GM12878 (cell line): ENCODE data around the gene NPR2. TPM values are rescaled to one million over a fixed set of nuclear protein-coding genes. Genes with fewer than 3 reads are reported as not detected.

Experiments
- CEBPB ChIP-seq, 2 experiments: fragments of 150-350 bp in 1 of 2; IDR thresholded peaks; 2 replicates each; pipeline ENCODE4 v1.6.1; 2012 to 2014; ENCODE audit warnings: low read depth in 2 of 2, low read length in 2 of 2, borderline replicate concordance in 1 of 2, inconsistent platforms in 1 of 2
- CHD1 ChIP-seq: IDR thresholded peaks from 2 replicates; pipeline ENCODE4 v1.6.1; 2012; ENCODE audit warnings: low read depth, low read length, improper control_type of control experiment
- FOXK2 ChIP-seq: fragments of 450-650 bp; IDR thresholded peaks from 2 replicates; pipeline ENCODE4 v1.6.1; 2017; ENCODE audit warnings: mild to moderate bottlenecking, moderate library complexity
- FOXM1 ChIP-seq: IDR thresholded peaks from 2 replicates; pipeline ENCODE4 v1.6.1; 2012; ENCODE audit warnings: low read depth, mild to moderate bottlenecking, inconsistent platforms, low read length, moderate library complexity
- HDGF ChIP-seq: fragments of 450-650 bp; IDR thresholded peaks from 2 replicates; pipeline ENCODE4 v1.6.1; 2016; ENCODE audit warnings: antibody characterized with exemption
- KAT2A ChIP-seq: conservative IDR thresholded peaks from 2 replicates; pipeline ENCODE4 v1.6.1; 2011; ENCODE audit warnings: low read depth, low read length; ENCODE audit not compliant: control insufficient read depth
- MTA3 ChIP-seq: IDR thresholded peaks from 2 replicates; pipeline ENCODE4 v1.6.1; 2012; ENCODE audit warnings: low read length, inconsistent platforms, borderline replicate concordance
- MYC ChIP-seq: IDR thresholded peaks from 2 replicates; pipeline ENCODE4 v1.6.1; 2011; ENCODE audit warnings: mild to moderate bottlenecking, low read length, moderate library complexity, inconsistent platforms; ENCODE audit not compliant: insufficient read depth, insufficient replicate concordance, insufficient read length, severe bottlenecking
- RB1 ChIP-seq: fragments of 450-650 bp; formaldehyde crosslinking; IDR thresholded peaks from 2 replicates; pipeline ENCODE4 v1.6.1; 2017; ENCODE audit warnings: mild to moderate bottlenecking, borderline replicate concordance
- SMAD1 ChIP-seq: fragments of 450-650 bp; IDR thresholded peaks from 2 replicates; pipeline ENCODE4 v1.6.1; 2018; ENCODE audit warnings: mild to moderate bottlenecking, low read depth; ENCODE audit not compliant: partially characterized antibody
- SMAD5 ChIP-seq: IDR thresholded peaks from 2 replicates; pipeline ENCODE4 v1.6.1; 2016; ENCODE audit warnings: antibody characterized with exemption, low read depth
- TCF3 ChIP-seq: IDR thresholded peaks from 2 replicates; pipeline ENCODE4 v1.6.1; 2012; ENCODE audit warnings: low read depth, mild to moderate bottlenecking, low read length, borderline replicate concordance; ENCODE audit not compliant: insufficient read depth
- WRNIP1 ChIP-seq: IDR thresholded peaks from 2 replicates; pipeline ENCODE4 v1.6.1; 2011; ENCODE audit warnings: low read depth, low read length, improper control_type of control experiment, borderline replicate concordance
- ZNF207 ChIP-seq: fragments of 450-650 bp; IDR thresholded peaks from 2 replicates; pipeline ENCODE4 v1.6.1; 2014; ENCODE audit warnings: antibody characterized with exemption, mild to moderate bottlenecking, borderline replicate concordance
- polyA plus RNA-seq, 11 experiments: library from polyadenylated mRNA; depleted of rRNA in 4 of 11; unstranded in 6 of 11; stranded (reverse) in 5 of 11; fragments of >200 nt; fragmentation: Nextera tagmentation in 4 of 11; fragmentation: Illumina TruSeq in 1 of 11; extraction: Ambion mirVana in 4 of 11; extraction: Trizol in 1 of 11; gene quantifications; 1 replicate in 1 of 11; 2 replicates in 10 of 11; pipeline versions ENCODE4 v1.2.1 to v1.2.3, GENCODE V29; 2011 to 2016; ENCODE audit warnings: inconsistent platforms in 2 of 11, missing spikeins in 2 of 11, low read depth in 1 of 11
- total RNA-seq, 4 experiments: library from RNA; depleted of rRNA in 3 of 4; stranded (reverse); fragments of >200 nt in 3 of 4; fragmentation: Illumina TruSeq in 1 of 4; extraction: Trizol in 1 of 4; gene quantifications; 2 replicates each; pipeline versions ENCODE4 v1.2.1 to v1.2.3, GENCODE V29; 2013 to 2021
- TF ChIP-seq, protein P1 (sequence below): fragments of 450-650 bp; IDR thresholded peaks from 2 replicates; pipeline ENCODE4 v1.6.1; 2016; ENCODE audit warnings: mild to moderate bottlenecking, moderate library complexity, borderline replicate concordance
- TF ChIP-seq, protein P2 (sequence below): fragments of 150-350 bp; IDR thresholded peaks from 2 replicates; pipeline ENCODE4 v1.6.1; 2016; ENCODE audit warnings: low read depth, low read length
- TF ChIP-seq, protein P3 (sequence below): IDR thresholded peaks from 2 replicates; pipeline ENCODE4 v1.6.1; 2011; ENCODE audit warnings: low read depth, low read length, improper control_type of control experiment, borderline replicate concordance
- TF ChIP-seq, protein P4 (sequence below): IDR thresholded peaks from 2 replicates; pipeline ENCODE4 v1.6.1; 2011; ENCODE audit warnings: borderline replicate concordance, low read depth, mild to moderate bottlenecking, moderate library complexity, mixed read lengths, low read length; ENCODE audit not compliant: insufficient read depth; ENCODE audit errors: extremely low read length

Gene NPR2
- total and polyA plus RNA-seq, 10 of the 15 experiments (the other 5 are each of a cell fraction or from before 2014, with no cell fraction given): 2.0 to 20.9 (median 6.8) TPM

DNA sequence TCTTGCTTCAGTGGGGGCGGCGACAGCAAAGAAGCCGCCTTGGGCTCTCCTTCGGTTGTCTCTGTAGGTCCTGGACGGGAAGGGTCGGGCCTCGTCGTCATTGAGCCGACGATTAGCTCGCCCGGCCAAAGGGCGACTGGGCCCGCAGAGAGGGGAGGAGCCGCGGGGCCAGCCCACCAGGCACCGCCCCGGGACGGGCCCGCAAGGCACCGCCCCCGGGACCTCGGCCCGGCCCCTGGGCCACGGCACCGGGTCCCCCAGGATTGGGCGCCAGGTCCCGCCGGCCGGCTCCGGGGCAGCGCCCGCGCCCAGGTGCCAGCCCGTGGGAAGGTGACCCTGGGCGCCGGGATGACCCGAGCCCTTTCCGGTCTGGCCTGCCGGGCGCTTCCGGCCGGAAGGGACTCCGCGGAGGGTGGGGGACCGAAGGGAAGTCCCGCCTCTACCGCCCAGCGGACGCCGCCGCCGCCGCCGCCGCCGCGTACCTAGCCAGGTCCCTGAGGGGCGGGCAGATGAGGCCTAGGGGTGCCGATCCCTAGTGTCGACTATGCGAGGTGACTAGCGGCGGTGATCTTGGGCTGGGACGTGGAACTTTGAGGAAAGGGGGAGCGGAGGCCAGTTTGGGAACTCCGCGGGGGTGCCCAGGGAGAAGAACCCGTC, 42.4 kb upstream of the NPR2 start, which contains the start of the genes GBA2 and RGP1 (continued):
- TF ChIP-seq, protein P1, sequence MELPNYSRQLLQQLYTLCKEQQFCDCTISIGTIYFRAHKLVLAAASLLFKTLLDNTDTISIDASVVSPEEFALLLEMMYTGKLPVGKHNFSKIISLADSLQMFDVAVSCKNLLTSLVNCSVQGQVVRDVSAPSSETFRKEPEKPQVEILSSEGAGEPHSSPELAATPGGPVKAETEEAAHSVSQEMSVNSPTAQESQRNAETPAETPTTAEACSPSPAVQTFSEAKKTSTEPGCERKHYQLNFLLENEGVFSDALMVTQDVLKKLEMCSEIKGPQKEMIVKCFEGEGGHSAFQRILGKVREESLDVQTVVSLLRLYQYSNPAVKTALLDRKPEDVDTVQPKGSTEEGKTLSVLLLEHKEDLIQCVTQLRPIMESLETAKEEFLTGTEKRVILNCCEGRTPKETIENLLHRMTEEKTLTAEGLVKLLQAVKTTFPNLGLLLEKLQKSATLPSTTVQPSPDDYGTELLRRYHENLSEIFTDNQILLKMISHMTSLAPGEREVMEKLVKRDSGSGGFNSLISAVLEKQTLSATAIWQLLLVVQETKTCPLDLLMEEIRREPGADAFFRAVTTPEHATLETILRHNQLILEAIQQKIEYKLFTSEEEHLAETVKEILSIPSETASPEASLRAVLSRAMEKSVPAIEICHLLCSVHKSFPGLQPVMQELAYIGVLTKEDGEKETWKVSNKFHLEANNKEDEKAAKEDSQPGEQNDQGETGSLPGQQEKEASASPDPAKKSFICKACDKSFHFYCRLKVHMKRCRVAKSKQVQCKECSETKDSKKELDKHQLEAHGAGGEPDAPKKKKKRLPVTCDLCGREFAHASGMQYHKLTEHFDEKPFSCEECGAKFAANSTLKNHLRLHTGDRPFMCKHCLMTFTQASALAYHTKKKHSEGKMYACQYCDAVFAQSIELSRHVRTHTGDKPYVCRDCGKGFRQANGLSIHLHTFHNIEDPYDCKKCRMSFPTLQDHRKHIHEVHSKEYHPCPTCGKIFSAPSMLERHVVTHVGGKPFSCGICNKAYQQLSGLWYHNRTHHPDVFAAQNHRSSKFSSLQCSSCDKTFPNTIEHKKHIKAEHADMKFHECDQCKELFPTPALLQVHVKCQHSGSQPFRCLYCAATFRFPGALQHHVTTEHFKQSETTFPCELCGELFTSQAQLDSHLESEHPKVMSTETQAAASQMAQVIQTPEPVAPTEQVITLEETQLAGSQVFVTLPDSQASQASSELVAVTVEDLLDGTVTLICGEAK: peak; percentile 80
- no peak for TF ChIP-seq SMAD1
- no peak for TF ChIP-seq WRNIP1
- TF ChIP-seq, protein P2, sequence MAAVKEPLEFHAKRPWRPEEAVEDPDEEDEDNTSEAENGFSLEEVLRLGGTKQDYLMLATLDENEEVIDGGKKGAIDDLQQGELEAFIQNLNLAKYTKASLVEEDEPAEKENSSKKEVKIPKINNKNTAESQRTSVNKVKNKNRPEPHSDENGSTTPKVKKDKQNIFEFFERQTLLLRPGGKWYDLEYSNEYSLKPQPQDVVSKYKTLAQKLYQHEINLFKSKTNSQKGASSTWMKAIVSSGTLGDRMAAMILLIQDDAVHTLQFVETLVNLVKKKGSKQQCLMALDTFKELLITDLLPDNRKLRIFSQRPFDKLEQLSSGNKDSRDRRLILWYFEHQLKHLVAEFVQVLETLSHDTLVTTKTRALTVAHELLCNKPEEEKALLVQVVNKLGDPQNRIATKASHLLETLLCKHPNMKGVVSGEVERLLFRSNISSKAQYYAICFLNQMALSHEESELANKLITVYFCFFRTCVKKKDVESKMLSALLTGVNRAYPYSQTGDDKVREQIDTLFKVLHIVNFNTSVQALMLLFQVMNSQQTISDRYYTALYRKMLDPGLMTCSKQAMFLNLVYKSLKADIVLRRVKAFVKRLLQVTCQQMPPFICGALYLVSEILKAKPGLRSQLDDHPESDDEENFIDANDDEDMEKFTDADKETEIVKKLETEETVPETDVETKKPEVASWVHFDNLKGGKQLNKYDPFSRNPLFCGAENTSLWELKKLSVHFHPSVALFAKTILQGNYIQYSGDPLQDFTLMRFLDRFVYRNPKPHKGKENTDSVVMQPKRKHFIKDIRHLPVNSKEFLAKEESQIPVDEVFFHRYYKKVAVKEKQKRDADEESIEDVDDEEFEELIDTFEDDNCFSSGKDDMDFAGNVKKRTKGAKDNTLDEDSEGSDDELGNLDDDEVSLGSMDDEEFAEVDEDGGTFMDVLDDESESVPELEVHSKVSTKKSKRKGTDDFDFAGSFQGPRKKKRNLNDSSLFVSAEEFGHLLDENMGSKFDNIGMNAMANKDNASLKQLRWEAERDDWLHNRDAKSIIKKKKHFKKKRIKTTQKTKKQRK: no peak
- TF ChIP-seq MTA3: no peak
- TF ChIP-seq SMAD5: no peak
- no peak for TF ChIP-seq CEBPB (IDR thresholded peaks at IDR 0.05; ENCODE audit: borderline replicate concordance in 1 of 2, low read depth in 2 of 2, low read length in 2 of 2)
- TF ChIP-seq CHD1: no peak
- 0 out of 2 replicates have a peak, but pooled peaks have one; percentile 20 for TF ChIP-seq RB1
- TF ChIP-seq, protein P3, sequence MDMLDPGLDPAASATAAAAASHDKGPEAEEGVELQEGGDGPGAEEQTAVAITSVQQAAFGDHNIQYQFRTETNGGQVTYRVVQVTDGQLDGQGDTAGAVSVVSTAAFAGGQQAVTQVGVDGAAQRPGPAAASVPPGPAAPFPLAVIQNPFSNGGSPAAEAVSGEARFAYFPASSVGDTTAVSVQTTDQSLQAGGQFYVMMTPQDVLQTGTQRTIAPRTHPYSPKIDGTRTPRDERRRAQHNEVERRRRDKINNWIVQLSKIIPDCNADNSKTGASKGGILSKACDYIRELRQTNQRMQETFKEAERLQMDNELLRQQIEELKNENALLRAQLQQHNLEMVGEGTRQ: no peak
- TF ChIP-seq MYC: no peak
- no peak; the same call in 1 of the 2 replicates for TF ChIP-seq HDGF
- no peak for TF ChIP-seq TCF3
- TF ChIP-seq KAT2A: no peak
- no peak for TF ChIP-seq FOXM1
- TF ChIP-seq, protein P4, sequence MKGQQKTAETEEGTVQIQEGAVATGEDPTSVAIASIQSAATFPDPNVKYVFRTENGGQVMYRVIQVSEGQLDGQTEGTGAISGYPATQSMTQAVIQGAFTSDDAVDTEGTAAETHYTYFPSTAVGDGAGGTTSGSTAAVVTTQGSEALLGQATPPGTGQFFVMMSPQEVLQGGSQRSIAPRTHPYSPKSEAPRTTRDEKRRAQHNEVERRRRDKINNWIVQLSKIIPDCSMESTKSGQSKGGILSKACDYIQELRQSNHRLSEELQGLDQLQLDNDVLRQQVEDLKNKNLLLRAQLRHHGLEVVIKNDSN: no peak
- no peak for TF ChIP-seq ZNF207
- TF ChIP-seq FOXK2: no peak
